Right atrium auricular region (tissue), 2 donors: ENCODE data around the gene ARVCF. TPM values are rescaled to one million over a fixed set of nuclear protein-coding genes. Genes with fewer than 3 reads are reported as not detected.

ENCODE experiments used
- DNase-seq: peaks from one replicate; pipeline ENCODE4 v3.0.0-alpha.2; 2019; ENCODE audit warnings: low spot score
- H3K27ac ChIP-seq, 2 donors: fragments of 200-600 bp; sonication (generic); 1 replicate in 1 of 2; 2 replicates in 1 of 2; pipeline ENCODE4 v1.5.1; 2016 to 2019
- H3K27me3 ChIP-seq, 2 donors: fragments of 200-600 bp; sonication (generic); one replicate each; pipeline versions ENCODE4 v1.5.1 to v1.6.0; 2017 to 2019
- H3K36me3 ChIP-seq: fragments of 200-600 bp; sonication (generic); one replicate; pipeline ENCODE4 v1.5.1; 2016
- H3K4me1 ChIP-seq, 2 donors: fragments of 200-600 bp; sonication (generic); one replicate each; pipeline versions ENCODE4 v1.5.1 to v1.6.0; 2017 to 2019
- H3K4me3 ChIP-seq, 2 donors: fragments of 200-600 bp; sonication (generic); 1 replicate in 1 of 2; 2 replicates in 1 of 2; pipeline ENCODE4 v1.5.1; 2017 to 2019; ENCODE audit warnings: mild to moderate bottlenecking in 1 of 2, moderate library complexity in 1 of 2
- H3K9me3 ChIP-seq, 2 donors: fragments of 200-600 bp; sonication (generic); one replicate each; pipeline ENCODE4 v1.5.1; 2019
- total RNA-seq, 2 donors: library from RNA; depleted of rRNA; stranded (reverse); fragments of >200 nt; gene quantifications; one replicate each; pipeline ENCODE4 v1.1.0, GENCODE V29; 2016
- TF ChIP-seq, protein P1 (sequence below), 2 donors: fragments of 200-600 bp; sonication (generic); IDR thresholded peaks; one replicate each; pipeline ENCODE4 v1.5.1; 2019; ENCODE audit warnings: antibody characterized with exemption in 2 of 2

ARVCF gene
- total RNA-seq, 2 donors from 2014 or later = 16.7 to 35.8 TPM

GRCh38 chr22:19991395-19991644 lies 25.3 kb downstream of the ARVCF start:
- H3K9me3 ChIP-seq = no peaks in the 10 kb centered on the region
- no peak for DNase-seq
- peak overlapping the region in 1 of 2 donors; percentile 24 for H3K27ac ChIP-seq
- H3K4me1 ChIP-seq = peaks cover 0 to 52% of the 10 kb centered on the region in 2 donors
- TF ChIP-seq, protein P1, sequence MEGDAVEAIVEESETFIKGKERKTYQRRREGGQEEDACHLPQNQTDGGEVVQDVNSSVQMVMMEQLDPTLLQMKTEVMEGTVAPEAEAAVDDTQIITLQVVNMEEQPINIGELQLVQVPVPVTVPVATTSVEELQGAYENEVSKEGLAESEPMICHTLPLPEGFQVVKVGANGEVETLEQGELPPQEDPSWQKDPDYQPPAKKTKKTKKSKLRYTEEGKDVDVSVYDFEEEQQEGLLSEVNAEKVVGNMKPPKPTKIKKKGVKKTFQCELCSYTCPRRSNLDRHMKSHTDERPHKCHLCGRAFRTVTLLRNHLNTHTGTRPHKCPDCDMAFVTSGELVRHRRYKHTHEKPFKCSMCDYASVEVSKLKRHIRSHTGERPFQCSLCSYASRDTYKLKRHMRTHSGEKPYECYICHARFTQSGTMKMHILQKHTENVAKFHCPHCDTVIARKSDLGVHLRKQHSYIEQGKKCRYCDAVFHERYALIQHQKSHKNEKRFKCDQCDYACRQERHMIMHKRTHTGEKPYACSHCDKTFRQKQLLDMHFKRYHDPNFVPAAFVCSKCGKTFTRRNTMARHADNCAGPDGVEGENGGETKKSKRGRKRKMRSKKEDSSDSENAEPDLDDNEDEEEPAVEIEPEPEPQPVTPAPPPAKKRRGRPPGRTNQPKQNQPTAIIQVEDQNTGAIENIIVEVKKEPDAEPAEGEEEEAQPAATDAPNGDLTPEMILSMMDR (IDR thresholded peaks at IDR 0.05) = no peak
- H3K27me3 ChIP-seq = no peaks in the 10 kb centered on the region
- H3K36me3 ChIP-seq = no peaks in the 10 kb centered on the region
- H3K4me3 ChIP-seq = no peak overlapping the region

GRCh38 chr22:19990609-19991394 lies 25.8 kb downstream of the ARVCF start:
- Histone ChIP-seq H3K36me3 (no peaks in the 10 kb centered on the region), H3K27ac (peak overlapping the region in 1 of 2 donors; percentile 24), H3K4me1 (peaks cover 0 to 52% of the 10 kb centered on the region in 2 donors), H3K27me3 (no peaks in the 10 kb centered on the region), H3K9me3 (no peaks in the 10 kb centered on the region), H3K4me3 (no peak overlapping the region)
- TF ChIP-seq, protein P1 (IDR thresholded peaks at IDR 0.05) = no peak
- no peak for DNase-seq

DNA sequence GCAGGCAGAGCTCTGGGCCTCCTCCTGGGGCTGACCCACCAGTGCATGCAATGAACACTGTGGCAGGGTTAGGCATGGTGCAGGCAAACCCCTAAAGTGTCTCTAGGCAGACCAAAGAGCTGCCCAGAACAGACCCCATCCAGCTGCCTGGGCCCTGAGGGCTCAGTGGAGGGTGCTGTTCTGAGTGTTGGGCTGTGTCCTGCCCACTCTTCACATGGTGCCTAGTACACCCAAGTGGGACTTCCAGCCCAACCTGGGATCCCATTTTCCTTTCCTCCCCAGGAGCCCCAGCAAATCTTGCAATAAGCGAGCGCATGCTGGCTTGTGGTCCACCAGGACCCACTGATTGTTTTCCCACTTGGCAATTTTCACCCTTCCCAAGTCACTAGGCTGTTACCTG lies 26.4 kb downstream of the ARVCF start:
- Histone ChIP-seq H3K4me1 (peaks cover 0 to 52% of the 10 kb centered on the region in 2 donors), H3K36me3 (no peaks in the 10 kb centered on the region), H3K9me3 (no peaks in the 10 kb centered on the region), H3K27me3 (no peaks in the 10 kb centered on the region), H3K27ac (no peak overlapping the region), H3K4me3 (no peak overlapping the region)
- no peak for DNase-seq
- TF ChIP-seq, protein P1 (IDR thresholded peaks at IDR 0.05) = no peak

DNA sequence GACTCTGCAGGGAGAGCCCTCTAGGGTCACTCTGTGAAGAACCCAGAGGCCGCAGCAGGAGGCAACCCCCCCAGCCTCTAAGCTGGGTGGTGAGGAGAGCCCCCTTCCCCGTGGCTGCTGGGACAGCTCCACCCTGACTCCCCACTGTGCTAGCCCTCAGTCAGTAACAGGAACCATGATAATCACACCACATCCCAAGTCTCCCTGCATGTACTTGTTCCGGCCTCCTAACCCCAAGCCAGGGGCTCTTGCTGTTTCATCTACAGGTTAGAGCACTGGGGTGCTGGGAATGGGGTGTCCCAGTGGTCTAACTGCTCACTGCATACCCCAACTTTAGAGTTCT lies 26.9 kb downstream of the ARVCF start:
- no peak for DNase-seq
- Histone ChIP-seq H3K4me1 (peaks cover 0 to 54% of the 10 kb centered on the region in 2 donors), H3K4me3 (no peak overlapping the region), H3K27ac (no peak overlapping the region), H3K27me3 (no peaks in the 10 kb centered on the region), H3K9me3 (no peaks in the 10 kb centered on the region), H3K36me3 (no peaks in the 10 kb centered on the region)
- TF ChIP-seq, protein P1 (IDR thresholded peaks at IDR 0.05) = no peak

- no peaks in the 10 kb centered on the region for H3K27me3 ChIP-seq
- TF ChIP-seq, protein P1 (IDR thresholded peaks at IDR 0.05) = no peak
- peaks cover 0 to 60% of the 10 kb centered on the region in 2 donors for H3K4me1 ChIP-seq
- no peak for DNase-seq
- no peaks in the 10 kb centered on the region for H3K36me3 ChIP-seq
- peak overlapping the region; percentile 16 to 51 for H3K27ac ChIP-seq
- H3K9me3 ChIP-seq = no peaks in the 10 kb centered on the region
- no peak overlapping the region for H3K4me3 ChIP-seq
These were observed 27.5 kb downstream of the ARVCF start for GRCh38 chr22:19988965-19989724.
